ENCODE measurements around the gene TEX28.
"Not testable (repeated sequence)": the region's sequence is repeated elsewhere in the genome, so short reads cannot be mapped to it uniquely, and the experiment has no call there.

The TEX28 gene

DNA sequence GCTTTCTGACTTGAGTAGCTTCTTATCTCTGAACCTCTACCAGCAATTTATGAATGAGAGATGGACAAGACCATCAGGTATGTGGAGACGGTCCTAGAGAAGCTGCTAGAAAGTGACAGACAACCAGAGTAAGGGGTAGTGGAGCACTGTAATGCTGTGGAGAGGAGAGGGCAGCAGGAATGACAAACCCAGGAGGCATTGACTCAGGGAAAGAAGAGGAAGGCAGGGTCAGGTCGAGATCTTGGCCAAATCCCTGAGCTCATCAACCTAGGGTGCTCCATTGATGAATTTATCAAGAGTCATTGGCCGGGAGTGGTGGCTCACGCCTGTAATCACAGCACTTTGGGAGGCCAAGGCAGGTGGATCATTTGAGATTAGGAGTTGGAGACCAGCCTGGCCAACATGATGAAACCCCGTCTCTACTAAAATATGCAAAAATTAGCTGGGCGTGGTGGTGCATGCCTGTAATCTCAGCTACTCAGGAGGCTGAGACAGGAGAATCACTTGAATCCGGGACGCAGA is 54.9 kb downstream of the TEX28 start:
- not testable (repeated sequence) for DNase-seq

DNA sequence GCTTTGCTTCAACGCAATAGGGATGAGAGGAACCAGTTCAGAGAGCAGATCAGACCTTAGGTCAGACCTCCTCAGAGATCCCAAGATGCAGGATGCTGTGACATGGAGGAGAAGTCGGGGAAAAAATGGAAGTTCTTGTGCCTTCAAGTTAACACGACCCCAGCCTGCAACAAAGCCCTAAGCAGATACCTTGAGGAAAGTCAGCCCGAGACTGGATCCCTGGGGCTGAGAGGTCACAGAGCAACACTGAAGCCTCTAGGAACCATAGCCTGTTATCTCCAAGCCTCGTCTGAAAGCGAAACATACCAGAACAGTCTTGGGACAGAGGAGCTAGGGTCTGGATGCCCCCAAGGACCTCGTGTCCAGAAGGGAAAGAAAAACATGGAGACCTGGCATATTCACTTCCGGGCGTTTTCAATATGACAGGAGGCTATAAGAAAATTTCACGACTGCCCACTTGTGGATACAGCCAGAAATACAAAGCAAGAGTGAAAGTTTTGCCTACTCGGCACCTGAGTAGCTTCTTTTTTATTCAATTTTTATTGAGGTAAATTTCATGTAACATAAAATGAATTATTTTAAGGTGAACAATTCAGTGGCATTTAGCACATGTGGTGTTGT is 55.9 kb downstream of the TEX28 start:
- DNase-seq = not testable (repeated sequence)

DNA sequence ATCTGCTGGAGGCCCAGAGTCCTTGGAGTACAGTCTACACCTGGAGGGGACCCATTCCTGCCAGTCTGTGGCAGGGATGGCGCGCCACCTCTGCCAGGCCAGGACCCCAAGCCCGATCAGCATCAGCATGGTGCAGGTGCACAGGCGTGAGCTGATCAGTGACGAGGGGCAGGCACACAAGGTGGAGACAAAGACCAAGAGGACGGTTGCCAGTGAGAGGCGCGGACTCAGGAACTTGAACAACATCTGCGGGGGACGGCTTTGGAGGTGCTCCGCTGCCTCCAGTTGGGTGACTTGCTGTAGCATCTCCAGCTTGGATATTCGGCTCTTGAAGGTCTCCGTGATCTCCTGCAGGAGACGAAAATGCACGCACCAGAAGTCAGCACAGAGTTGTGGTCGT is 61.3 kb downstream of the TEX28 start:
- DNase-seq = not testable (repeated sequence)

DNA sequence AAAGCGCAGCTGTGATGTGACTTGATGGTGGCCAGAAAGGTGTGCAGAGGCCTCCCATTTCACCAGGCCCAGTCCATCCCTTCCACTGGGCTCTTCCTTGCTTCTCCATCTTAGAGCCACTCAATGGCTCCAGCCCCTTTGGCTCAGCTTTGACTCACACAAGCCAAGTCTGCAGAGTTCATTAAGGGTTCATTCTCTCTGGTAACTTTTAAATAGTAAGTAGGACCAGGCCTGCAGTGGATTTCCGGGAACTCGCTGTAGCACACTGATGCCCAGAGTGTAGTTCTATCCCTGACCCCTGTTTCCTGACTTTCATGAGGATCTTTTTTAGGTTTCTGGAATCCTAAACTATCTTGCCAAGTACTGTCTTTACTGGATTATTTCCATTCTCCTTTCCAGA is 63.5 kb downstream of the TEX28 start:
- not testable (repeated sequence) for DNase-seq

DNA sequence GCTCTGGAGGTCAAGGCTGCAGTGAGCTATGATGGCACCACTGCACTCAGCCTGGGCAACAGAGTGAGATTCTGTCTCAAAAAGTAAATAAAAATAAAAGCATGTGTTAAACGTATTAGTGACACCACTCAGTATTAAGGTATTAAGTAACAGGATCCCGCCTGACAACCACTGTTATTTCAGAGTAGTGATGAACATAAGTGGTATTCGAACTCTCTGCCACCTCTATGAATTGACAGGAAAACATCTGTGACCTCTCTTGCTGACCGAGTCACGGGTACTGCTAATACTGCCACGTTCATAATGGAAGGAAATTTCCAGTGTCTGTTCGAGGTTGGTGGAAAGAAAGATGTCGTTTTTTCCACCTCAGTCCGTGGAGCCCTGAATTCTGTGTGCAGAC is 68.2 kb downstream of the TEX28 start:
- DNase-seq = not testable (repeated sequence)

DNA sequence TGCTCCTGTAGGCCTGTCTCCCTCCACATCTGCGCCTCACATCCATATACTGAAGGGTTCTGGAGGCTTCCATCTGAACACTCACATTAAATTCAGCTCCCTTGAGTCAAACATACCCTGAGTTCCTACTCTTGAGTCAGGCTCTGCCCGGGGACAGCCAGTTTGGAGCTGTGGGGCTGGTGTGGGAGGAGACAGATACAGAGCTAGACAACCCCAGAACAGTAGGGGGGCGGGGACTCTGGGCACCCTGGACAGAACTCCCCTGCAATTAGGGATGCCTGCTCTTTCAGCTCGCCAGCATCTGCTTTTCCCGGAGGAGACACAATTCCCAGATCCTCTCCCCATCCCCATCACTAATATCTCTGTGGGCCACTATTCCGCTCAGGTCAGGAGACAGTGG is 69.6 kb downstream of the TEX28 start:
- not testable (repeated sequence) for DNase-seq

All from HCEC 1CT (cell line).